ENCODE results near the gene PTGR2.
"Not testable (repeated sequence)": the region's sequence is repeated elsewhere in the genome, so short reads cannot be mapped to it uniquely, and the experiment has no call there.

PTGR2 gene

DNA sequence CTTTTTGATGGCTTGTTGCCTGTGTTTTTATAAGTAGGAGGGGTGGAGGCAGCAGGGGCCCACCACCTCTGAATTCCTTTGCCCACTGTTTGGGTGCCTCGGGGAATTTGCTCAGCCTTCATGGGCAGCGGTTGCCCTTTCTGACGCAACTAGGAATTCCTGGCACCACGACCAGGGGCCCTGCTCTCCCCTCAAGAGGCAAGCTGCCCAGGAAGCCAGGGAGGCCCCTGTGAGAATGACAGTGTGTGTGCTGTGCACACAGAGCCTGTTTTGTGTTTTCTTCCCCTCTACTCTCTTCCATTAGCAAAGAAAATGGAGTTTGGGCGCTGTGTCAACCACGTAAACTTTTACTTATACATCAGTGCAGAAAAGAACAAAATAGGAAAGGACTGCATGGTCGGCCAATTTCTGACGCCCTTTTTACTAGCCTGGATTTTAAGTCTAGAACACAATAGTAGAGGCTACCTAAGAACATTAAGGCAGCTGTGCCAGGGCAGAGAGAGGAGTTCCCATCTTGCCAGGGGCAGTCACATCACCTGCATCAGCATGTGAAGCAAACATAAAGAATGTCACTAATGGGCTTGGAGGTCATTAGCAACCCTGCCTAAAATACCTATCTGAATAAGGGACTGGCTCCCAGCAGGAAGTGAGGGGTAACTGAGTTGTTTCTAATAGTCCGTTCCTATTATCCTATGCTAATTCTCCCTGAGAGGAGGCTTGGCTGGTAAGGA is 17.9 kb upstream of the PTGR2 start:
- no peak for DNase-seq

DNA sequence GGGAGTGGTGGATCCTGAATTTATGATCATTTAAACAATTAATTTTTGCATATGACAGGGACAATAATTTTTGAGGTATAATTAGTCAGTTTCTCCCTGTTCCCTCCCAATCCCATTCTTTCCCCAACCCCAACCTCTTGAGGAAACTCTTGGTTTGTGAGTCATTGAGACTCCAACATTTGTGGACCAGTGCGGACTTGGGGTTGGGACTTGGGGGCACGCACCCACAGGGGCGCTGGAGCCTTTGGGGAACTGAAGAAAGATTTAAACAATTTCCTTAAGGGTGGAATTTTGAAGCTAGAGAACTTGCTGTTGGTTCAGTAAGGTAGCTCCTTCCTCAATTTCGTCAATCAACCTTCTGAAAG is 17.4 kb upstream of the PTGR2 start:
- no peak for DNase-seq

DNA sequence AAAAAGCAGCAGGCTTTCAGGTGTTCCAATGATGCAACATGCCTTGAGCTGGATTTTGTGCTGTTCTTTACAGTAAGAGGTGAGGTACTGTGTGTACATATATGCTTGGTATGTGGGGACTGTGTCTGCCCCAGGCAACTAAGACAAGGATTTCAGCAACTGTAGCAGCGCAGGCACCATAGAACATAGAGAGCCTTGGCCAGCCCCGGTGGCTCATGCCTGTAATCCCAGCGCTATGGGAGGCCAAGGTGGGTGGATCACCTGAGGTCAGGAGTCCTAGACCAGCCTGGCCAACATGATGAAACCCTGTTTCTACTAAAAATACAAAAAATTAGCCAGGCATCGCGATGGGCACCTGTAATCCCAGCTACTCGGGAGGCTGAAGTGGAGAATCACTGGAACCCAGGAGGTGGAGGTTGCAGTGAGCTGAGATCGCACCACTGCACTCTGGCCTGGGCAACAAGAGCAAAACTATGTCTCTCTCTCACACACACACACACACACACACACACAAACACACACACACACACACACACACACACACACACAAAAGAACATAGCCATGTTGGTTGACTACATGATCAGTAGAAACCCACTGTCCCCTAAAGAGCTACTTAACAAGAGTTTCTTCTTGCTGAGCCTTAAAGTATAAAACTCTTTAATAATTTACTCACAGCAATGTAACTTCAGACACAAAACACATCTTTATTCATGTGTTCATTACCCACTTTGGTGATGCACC is 13.2 kb upstream of the PTGR2 start:
- not testable (repeated sequence) for DNase-seq

DNA sequence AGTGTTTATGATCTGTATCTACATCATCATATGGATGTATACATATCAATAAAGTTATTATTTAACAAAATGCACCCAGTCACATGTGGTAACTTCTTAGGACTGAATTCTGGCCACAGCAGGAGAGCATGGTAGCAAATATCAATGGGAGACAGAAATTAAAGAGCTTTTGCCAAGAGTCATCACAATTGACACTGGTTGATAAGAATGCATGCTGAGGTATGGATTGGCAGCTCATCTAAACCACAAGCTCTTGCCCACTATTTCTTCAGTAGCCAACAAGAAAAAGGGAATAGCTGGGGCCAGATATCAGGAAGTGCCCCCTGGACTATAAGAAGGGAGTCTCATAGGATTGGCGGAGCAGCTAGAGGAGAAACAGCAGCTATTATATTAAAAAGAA is 9.4 kb upstream of the PTGR2 start:
- DNase-seq = no peak

DNA sequence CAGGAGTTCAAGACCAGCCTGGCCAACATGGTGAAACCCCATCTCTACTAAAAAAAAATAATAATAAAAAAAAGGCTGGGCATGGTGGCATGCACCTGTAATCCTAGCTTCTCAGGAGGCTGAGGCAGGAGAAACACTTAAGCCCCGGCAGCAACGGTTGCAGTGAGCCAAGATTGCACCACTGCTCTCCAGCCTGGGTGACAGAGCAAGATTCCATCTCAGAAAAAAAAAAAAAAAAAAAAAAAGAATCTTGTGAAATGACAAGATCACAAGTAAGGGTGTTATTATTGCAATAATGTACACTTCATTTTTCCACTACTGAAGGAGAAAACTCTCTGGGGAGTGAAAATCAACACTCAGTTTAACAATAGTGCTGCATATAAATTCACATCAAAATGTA is 8.8 kb upstream of the PTGR2 start:
- DNase-seq = no peak

DNA sequence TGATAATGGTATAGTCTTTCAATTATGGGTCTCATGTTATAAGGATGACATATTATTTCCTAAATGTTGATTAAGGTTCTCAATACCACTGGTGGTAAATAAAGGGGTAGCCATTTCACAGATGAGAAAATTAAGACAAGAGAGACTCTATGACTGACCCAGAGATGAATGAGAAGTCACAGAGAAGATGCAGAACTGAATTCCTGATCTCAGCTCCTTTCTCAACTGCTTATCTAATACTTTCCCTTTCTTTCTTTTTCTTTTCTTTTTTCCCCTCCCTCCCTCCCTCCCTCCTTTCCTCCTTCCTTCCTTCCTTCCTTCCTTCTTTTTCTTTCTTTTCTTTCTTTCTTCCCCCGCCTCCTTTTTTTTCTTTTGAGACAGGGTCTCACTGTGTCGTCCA is 8.3 kb upstream of the PTGR2 start:
- no peak for DNase-seq

DNA sequence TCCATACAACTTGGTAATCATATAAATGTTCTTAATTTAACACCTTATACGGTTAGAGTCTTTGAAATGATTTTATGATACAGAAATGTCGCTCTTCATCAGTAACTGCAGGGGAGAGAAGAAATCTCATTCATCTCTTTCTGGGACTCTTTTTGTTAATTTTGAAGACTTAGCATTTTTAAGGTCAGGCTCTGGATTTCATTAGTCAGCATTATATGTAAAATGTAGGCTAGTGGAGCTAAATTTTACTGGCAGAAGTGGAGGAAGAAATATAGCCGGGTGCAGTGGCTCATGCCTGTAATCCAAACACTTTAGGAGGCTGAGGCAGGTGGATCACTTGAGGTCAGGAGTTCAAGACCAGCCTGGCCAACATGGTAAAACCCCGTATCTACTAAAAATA is 4.7 kb upstream of the PTGR2 start:
- DNase-seq = no peak

DNA sequence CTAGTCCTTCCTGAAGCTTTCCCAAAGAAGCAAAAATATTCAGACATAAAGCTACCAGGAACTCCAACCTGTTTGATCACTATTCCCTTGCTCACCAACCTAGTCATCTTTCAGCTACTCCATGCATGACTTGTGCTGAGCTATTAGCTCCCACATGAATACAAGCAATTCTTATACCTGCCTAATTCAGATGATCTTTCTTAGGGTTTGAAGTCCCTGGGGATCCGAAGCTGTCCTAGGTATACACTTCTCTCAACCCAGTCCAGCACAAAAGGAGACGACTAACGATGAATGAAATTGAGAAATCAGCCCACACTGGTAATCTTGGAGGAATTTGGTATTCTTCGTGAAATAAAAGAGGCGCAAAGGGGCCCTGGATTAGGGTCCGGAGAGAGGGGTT is 631 bp upstream of the PTGR2 start:
- no peak for DNase-seq

DNA sequence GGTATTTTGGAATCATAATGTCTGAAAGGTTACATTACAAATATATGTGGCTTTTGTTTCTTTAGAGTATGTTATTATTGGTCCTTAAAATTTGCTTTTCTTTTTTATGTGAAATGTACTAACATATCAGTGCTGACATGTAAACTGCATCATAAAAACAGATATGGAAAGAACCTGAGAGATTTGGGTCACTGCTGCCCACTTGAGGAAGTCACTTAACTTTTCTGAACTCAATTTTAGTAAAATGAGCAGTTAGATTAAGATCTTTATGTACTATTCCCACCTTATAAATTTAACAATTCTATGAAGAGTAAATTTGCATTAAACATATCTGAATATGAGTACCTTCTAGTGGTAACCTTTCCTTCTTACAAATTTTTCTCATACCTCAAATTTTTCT is 7.5 kb downstream of the PTGR2 start:
- no peak for DNase-seq

DNA sequence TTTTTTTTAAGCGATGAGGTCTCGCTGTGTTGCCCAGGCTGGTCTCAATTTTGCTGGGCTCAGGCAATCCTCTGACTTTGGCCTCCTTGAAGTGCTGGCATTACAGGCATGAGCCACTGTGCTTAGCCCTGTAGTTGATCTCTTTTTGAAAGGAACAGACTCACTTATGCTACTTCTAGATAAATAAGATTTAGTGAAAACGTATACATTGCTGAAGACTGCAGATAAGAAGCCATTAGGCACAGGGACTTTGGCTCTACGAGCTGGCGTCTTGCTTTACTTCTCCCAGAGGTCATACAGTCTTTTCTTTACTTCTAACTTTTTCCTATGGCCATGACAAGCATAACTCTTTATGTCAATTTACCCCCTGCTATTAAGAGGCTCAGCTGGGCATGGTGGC is 9.4 kb downstream of the PTGR2 start:
- DNase-seq = no peak

DNA sequence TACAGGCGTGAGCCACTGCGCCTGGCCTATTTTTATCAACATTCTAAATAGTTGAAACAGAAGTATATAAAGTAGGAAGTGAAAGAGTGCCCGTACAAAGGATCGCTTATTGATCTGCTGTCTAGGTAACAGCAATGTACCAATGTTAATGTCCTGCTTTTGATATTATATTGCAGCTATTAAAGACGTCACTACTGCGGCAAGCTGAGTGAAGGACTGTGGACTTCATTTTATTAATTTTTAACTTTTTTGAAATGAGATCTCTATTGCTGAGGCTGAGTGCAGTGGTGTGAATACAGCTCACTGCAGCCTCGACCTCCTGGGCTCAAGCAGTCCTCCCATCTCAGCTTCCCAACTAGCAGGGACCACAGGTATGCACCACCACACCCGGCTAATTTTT is 10.8 kb downstream of the PTGR2 start:
- DNase-seq = no peak

DNA sequence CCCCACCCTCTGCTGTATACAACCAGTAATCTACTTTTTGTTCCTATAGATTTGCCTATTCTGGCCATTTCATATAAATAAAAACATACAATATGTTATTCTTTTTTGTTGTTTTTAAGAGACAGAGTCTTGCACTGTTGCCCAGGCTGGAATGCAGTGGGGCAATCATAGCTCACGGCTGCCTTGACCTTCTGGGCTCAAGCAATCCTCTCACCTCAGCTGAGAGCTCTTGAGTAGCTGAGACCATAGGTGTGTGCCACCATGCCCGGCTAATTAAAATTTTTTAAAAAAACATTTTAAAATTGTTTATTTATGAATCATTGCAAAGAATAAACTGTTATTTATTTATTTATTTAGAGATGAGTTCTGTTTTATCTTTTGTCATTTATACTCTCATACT is 11.6 kb downstream of the PTGR2 start:
- no peak for DNase-seq

DNA sequence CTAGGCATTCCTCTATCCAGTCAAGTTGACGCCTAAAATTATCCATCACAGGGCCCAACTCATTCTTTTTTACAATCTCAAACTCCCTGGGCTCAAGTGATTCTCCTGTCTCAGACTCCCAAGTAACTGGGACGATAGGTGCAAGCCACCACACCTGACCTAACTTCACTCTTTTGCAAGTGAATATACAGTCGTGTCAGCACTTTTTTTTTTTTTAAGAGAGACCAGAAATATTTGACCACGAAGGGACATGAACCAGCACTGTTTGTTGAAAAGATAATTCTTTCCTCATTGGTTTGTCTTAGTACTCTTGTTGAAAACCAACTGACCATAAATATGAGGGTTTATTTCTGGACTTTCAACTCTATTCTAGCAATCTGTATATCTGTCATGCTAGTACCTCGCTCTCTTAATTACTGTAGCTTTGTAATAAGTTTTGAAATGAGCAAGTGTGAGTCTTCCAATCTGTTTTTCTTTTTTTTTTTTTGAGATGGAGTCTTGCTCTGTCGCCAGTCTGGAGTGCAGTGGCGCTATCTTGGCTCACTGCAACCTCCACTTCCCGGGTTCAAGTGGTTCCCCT is 14.0 kb downstream of the PTGR2 start:
- DNase-seq = no peak

DNA sequence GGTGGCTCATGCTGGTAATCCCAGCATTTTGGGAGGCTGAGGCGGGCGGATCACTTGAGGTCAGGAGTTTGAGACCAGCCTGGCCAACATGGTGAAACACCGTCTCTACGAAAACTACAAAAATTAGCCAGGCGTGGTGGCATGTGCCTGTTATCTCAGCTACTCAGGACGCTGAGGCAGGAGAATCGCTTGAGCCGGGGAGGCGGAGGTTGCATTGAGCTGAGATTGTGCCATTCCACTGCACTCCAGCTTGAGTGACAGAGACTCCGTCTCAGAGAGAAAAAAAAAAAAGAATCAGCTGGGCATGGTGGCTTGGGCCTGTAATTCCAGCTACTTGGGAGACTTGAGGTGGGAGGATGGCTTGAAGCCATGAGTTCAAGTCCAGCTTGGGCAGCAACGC is 18.1 kb downstream of the PTGR2 start:
- not testable (repeated sequence) for DNase-seq

DNA sequence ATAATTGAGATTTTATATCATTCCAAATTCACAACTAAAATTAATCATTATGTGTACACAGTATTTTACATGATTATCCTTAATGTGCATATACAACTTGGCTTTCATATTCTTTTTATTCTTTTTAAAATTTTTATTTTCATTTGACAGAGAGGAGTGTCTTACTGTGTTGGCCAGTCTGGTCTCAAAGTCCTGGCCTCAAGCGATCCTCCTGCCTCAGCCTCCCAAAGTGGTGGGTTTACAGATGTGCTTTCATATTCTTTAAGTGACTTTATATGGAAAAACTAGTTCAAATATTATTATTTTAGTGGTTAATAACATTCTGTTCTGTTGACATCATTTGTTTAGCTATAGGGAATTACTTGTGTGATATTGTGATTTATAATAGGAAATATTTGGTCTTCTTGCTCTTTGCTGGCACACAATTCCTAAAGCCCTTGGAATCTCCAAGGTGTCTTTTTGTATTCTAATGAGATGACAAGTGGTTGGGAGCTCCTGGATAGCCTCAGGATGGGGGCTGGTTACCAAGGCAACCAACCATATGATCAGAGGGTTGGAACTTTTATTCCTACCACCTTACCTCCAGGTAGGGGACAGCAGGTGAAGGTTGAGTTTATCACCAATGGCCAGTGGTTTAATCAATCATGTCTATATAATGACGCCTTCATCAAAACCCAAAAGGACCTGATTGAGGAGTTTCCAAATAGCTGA is 19.0 kb downstream of the PTGR2 start:
- no peak for DNase-seq

DNA sequence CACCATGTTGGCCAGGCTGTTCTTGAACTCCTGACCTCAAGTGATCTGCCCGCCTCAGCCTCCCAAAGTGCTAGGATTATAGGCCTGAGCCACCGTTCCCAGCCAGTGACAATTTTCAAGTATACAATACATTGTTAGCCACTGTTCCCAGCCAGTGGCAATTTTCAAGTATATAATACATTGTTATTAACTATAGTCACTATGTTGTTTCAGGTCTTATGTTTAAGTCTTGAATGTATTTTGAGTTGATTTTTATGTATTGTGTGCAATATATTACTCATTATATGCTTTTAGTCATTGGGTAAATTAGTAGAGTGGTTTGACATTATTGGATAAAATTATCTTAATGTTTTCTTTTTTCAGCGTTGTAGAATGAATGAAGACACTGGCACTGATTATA is 22.0 kb downstream of the PTGR2 start:
- no peak for DNase-seq

DNA sequence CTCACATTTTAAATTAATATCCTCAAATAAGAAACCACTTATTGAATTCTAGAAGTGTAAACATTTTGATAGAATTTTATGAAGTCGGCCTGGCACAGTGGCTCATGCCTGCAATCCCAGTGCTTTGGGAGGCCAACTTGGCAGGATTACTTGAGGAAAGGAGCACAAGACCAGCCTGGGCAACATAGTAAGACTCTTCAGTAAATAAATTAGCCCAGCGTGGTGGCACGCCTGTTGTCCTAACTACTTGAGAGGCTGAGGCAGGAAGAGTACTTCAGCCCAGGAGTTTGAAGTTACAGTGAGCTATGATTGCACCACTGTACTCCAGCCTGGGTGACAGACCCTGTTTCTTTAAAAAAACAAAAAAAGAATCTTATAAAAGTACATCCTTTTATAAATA is 26.2 kb downstream of the PTGR2 start:
- no peak for DNase-seq

DNA sequence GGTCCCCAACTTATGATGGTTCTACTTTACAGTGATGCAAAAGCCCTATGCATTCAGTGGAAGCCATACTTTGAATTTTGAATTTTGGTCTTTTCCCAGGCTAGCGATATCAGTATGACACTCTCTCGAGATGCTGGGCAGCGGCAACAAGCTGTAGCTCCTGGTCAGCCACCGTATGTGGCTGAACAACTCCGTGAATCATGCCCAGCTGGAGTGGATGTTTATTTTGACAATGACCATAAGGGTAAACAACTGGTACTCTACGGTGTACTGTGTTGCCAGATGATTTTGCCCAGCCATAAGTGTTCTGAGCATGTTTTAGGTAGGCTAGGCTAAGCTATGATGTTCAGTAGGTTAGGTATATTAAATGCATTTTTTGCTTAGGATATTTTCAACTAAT is 26.8 kb downstream of the PTGR2 start:
- DNase-seq = no peak

DNA sequence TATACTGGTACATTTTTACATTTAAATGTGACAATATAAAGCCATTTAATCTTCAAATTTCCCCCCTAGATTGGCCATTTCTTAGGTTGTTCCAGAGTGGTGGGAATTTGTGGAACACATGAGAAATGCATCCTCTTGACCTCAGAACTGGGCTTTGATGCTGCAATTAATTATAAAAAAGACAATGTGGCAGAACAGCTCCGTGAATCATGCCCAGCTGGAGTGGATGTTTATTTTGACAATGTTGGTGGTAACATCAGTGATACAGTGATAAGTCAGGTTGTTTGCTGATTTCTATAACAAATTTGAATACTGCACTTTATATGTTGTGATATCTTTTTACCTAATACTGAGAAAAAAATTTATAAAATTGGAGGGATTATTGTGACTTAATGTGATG is 27.4 kb downstream of the PTGR2 start:
- no peak for DNase-seq

DNA sequence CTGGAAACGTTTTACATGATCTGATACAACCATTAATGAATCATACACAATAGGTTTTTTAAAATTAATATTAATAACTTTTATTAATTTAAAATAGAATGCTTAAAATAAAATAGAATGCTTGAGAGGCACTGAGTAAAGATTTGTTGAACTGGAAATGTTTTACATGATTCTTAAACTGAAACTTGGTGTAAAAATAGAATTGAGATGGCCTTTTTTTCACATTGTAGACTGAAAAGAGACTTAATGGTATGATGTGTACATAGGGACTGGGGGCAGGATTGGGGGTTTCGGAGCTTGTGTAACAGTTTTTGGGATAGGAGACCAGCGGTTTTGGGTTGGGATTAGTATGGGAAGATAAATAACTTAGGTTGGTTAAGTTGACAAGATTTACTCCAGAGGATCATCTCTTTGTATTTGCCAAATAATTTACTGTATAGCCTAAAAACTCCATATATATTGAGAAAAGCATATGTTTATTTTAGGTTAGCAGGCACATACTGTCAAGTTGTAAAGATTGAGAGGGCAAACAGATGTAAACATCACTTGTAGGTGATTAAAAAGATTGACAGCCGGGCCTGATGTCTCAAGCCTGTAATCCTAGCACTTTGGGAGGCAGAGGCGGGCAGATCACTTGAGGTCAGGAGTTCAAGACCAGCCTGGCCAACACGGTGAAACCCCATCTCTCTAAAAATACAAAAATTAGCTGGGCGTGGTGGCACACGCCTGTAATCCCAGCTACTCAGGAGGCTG is 33.0 kb downstream of the PTGR2 start:
- DNase-seq = no peak

DNA sequence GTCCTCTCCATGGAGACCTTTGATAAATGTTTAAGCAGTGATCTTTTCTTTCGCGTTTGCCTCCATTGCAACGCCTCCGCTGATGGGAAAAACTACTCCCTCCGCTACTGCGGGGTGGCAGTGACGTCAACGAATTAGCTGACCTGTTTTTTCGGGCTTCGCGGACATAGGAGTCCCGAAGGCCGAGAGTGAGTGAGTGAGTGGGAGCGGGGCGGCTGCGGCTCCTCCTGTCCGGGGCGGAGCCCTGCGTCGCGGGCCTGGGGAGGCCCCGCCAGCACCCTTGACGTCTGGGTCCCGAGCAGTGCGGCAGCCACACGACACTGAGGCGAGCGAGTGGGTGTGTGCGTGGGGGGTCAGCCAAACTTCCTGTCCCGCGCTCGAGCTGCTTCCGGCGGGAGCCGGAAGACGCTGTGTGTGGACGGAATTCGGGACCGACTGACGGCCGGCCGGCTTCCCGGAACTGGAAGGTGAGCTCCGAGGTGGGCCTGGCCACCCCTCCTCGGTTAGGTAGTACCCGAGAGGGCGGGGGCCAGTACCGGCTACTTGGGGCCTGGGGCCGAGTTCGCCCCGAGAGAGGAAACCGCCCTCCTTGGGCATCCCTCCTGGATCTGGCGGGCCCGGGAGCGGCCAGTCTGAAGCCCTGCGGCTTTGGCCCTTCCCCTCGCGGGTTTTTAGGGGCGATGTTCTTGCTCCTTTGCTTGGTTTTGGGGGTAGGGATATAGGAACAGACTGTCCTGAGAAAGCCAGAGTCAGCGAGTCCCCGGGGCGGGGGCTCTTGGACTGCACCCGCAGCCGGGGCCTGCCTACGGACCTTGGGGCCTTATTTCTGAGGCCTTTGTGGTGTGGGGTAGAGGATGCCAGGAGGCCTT is 35.1 kb downstream of the PTGR2 start, which contains the start of gene ZNF410:
TSS of gene ZNF410 (plus strand) at position 411 of the 869 bp plus-strand sequence. CDS start 5,317 bp downstream, outside the sequence.
- DNase-seq = peak; percentile 93

DNA sequence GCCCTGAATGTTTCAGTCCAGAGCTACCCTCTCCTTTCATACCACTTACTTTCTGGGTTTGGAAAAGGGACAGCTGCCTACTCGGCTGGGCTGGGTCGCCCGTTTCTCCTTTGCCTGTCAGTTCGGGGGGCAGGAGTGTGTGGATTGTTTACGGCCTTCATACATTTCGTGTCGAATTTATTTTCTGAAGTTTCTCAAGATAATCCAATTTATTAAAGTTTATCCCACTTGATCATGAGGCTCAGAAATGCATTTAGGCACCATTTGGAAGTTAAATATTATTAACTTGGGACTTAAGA is 35.6 kb downstream of the PTGR2 start:
- DNase-seq = no peak

Measured in CD4-positive, alpha-beta T cell treated with Interferon gamma for 1 hour (primary cell).